GM12878 (cell line): ENCODE measurements around the gene DERL2. TPM values are rescaled to one million over a fixed set of nuclear protein-coding genes. Genes with fewer than 3 reads are reported as not detected.
A peak's percentile ranks its signal among the peaks of the same experiment; 100 is the strongest.

Source experiments
- ATAC-seq: fragments of 200-7000 bp; cut with Tn5 transposase; 3 replicates; pipeline ENCODE4 v1.9.1; 2020; ENCODE audit warnings: mild to moderate bottlenecking, moderate library complexity
- BruUV-seq: library from RNA; stranded (reverse); fragments of 400-500 nt; replicated peaks from 2 replicates; lab custom pipeline; 2021; lab: Mats Ljungman, UMichigan
- CTCF ChIA-PET: fragments of 300-600 bp; sonication (Branson Sonifier 250); formaldehyde crosslinking; extraction: SDS; loops from one replicate; lab custom pipeline; 2021; ENCODE audit warnings: inconsistent platforms; lab: Yijun Ruan, JAX
- POLR2A ChIA-PET: fragments of 350-600 bp; formaldehyde crosslinking; extraction: SDS; loops from one replicate; lab custom pipeline; 2021; ENCODE audit warnings: inconsistent platforms; lab: Charles Lee
- RAD21 ChIA-PET: fragments of 300-600 bp; sonication (Branson Sonifier 250); formaldehyde crosslinking; loops from one replicate; lab custom pipeline; 2023; ENCODE audit warnings: antibody characterized with exemption; ENCODE audit not compliant: unreplicated experiment; lab: Charles Lee
- SMC1A ChIA-PET: fragments of 300-600 bp; sonication (Branson Sonifier 250); formaldehyde crosslinking; loops from one replicate; lab custom pipeline; 2023; ENCODE audit not compliant: unreplicated experiment, uncharacterized antibody; lab: Charles Lee
- DNase-seq: peaks from one replicate; pipeline ENCODE4 v3.0.0-alpha.2; 2011; ENCODE audit warnings: low read depth, low spot score
- FAIRE-seq: peaks from 3 replicates; lab custom pipeline; 2011; peaks lifted over from hg19 to GRCh38; lab: Jason Lieb, UNC
- H2AFZ ChIP-seq: 2 replicates; pipeline ENCODE4 v1.6.0; 2011; ENCODE audit warnings: low read depth, low read length, control low read depth; ENCODE audit not compliant: control insufficient read depth
- H3K27ac ChIP-seq: 2 replicates; pipeline ENCODE4 v1.5.1; 2011; ENCODE audit warnings: control low read depth; ENCODE audit not compliant: control insufficient read depth, insufficient read depth
- H3K27me3 ChIP-seq, 2 experiments: replicated peaks in 1 of 2; 2 replicates each; pipeline versions ENCODE4 v1.6.0 to v1.6.1; 2011; ENCODE audit warnings: low read length in 1 of 2; ENCODE audit not compliant: control insufficient read depth in 2 of 2, insufficient read depth in 2 of 2
- H3K36me3 ChIP-seq, 2 experiments: 2 replicates each; pipeline ENCODE4 v1.5.1; 2011; ENCODE audit warnings: low read length in 1 of 2; ENCODE audit not compliant: control insufficient read depth in 2 of 2, insufficient read depth in 2 of 2
- H3K4me1 ChIP-seq: 2 replicates; pipeline ENCODE4 v1.6.1; 2011; ENCODE audit warnings: mild to moderate bottlenecking, low read length, moderate library complexity, mixed read lengths; ENCODE audit not compliant: control insufficient read depth, insufficient read depth
- H3K4me2 ChIP-seq: 2 replicates; pipeline ENCODE4 v1.6.0; 2011; ENCODE audit warnings: control low read depth; ENCODE audit not compliant: control insufficient read depth, insufficient read depth
- H3K4me3 ChIP-seq: fragments of 200-600 bp; sonication (generic); 2 replicates; pipeline ENCODE4 v1.5.1; 2016
- H3K79me2 ChIP-seq: 2 replicates; pipeline ENCODE4 v1.6.0; 2011; ENCODE audit warnings: low read length; ENCODE audit not compliant: control insufficient read depth, insufficient read depth
- H3K9ac ChIP-seq: 2 replicates; pipeline ENCODE4 v1.8.0; 2011; ENCODE audit warnings: low read length, control low read depth, mixed read lengths; ENCODE audit not compliant: control insufficient read depth, insufficient read depth
- H3K9me3 ChIP-seq: replicated peaks from 3 replicates; pipeline ENCODE4 v1.5.1; 2011; ENCODE audit warnings: mild to moderate bottlenecking, low read length; ENCODE audit not compliant: control insufficient read depth, insufficient read depth
- H4K20me1 ChIP-seq: 2 replicates; pipeline ENCODE4 v1.6.0; 2011; ENCODE audit not compliant: control insufficient read depth, insufficient read depth
- EED ChIP-seq: sonication (generic); IDR thresholded peaks from 2 replicates; pipeline ENCODE4 v1.6.1; 2016; ENCODE audit warnings: antibody characterized with exemption, low read depth
- FOS ChIP-seq: IDR thresholded peaks from 3 replicates; pipeline ENCODE4 v1.6.1; 2011; ENCODE audit warnings: borderline replicate concordance; ENCODE audit not compliant: insufficient read length; ENCODE audit errors: extremely low read depth
- LARP7 ChIP-seq: fragments of 450-650 bp; IDR thresholded peaks from 2 replicates; pipeline ENCODE4 v1.6.1; 2017; ENCODE audit warnings: mild to moderate bottlenecking
- MEF2A ChIP-seq: IDR thresholded peaks from 2 replicates; pipeline ENCODE4 v1.6.1; 2011; ENCODE audit warnings: low read depth, mild to moderate bottlenecking, low read length, moderate library complexity; ENCODE audit not compliant: insufficient read depth
- NFYA ChIP-seq: IDR thresholded peaks from 2 replicates; pipeline ENCODE4 v1.6.1; 2011; ENCODE audit warnings: low read depth, mild to moderate bottlenecking, low read length, improper control_type of control experiment, borderline replicate concordance
- NR2C1 ChIP-seq: fragments of 450-650 bp; IDR thresholded peaks from 2 replicates; pipeline ENCODE4 v1.6.1; 2017; ENCODE audit warnings: antibody characterized with exemption, mild to moderate bottlenecking, moderate library complexity
- NR2C2 ChIP-seq: IDR thresholded peaks from 2 replicates; pipeline ENCODE4 v1.6.1; 2011; ENCODE audit warnings: borderline replicate concordance, low read depth; ENCODE audit not compliant: control insufficient read depth, insufficient read length
- POU2F2 ChIP-seq: IDR thresholded peaks from 3 replicates; pipeline ENCODE4 v1.6.1; 2011; ENCODE audit warnings: low read depth, mild to moderate bottlenecking, low read length, borderline replicate concordance
- RAD21 ChIP-seq: IDR thresholded peaks from 2 replicates; pipeline ENCODE4 v1.6.1; 2011; ENCODE audit warnings: mild to moderate bottlenecking, low read depth, low read length, moderate library complexity; ENCODE audit not compliant: insufficient read depth
- SRF ChIP-seq, 2 experiments: IDR thresholded peaks; 2 replicates each; pipeline ENCODE4 v1.6.1; 2011; ENCODE audit warnings: low read depth in 2 of 2, low read length in 2 of 2, mild to moderate bottlenecking in 1 of 2, moderate library complexity in 1 of 2
- STAT1 ChIP-seq: fragments of 450-650 bp; conservative IDR thresholded peaks from 2 replicates; pipeline ENCODE4 v1.6.1; 2014; ENCODE audit warnings: antibody characterized with exemption, mild to moderate bottlenecking
- TBL1XR1 ChIP-seq: IDR thresholded peaks from 2 replicates; pipeline ENCODE4 v1.6.1; 2012; ENCODE audit warnings: low read depth, low read length, improper control_type of control experiment
- ZNF622 ChIP-seq: fragments of 450-650 bp; IDR thresholded peaks from 2 replicates; pipeline ENCODE4 v1.6.1; 2017; ENCODE audit warnings: mild to moderate bottlenecking, inconsistent platforms
- WGBS: methylation state at CpG from one replicate; pipeline ENCODE4 v1.1.6; 2016; ENCODE audit warnings: low lambda C conversion rate; ENCODE audit not compliant: insufficient replicate concordance, insufficient coverage; ENCODE audit errors: missing lambda C conversion rate; 5-methylcytosine and 5-hydroxymethylcytosine counted together
- in situ Hi-C: fragments of 300-500 bp; cut with MboI; formaldehyde crosslinking; loops from 9 replicates; pipeline ENCODE4 v1.14.3; 2018; ENCODE audit warnings: mixed read lengths
- intact Hi-C: fragments of 100-400 bp; cut with micrococcal nuclease; formaldehyde crosslinking; loops from one replicate; pipeline ENCODE4 v1.14.2; 2022; ENCODE audit not compliant: unreplicated experiment
- polyA plus RNA-seq, 11 experiments: library from polyadenylated mRNA; depleted of rRNA in 4 of 11; unstranded in 6 of 11; stranded (reverse) in 5 of 11; fragments of >200 nt; fragmentation: Nextera tagmentation in 4 of 11; fragmentation: Illumina TruSeq in 1 of 11; extraction: Ambion mirVana in 4 of 11; extraction: Trizol in 1 of 11; gene quantifications; 1 replicate in 1 of 11; 2 replicates in 10 of 11; pipeline versions ENCODE4 v1.2.1 to v1.2.3, GENCODE V29; 2011 to 2016; ENCODE audit warnings: inconsistent platforms in 2 of 11, missing spikeins in 2 of 11, low read depth in 1 of 11
- total RNA-seq, 4 experiments: library from RNA; depleted of rRNA in 3 of 4; stranded (reverse); fragments of >200 nt in 3 of 4; fragmentation: Illumina TruSeq in 1 of 4; extraction: Trizol in 1 of 4; gene quantifications; 2 replicates each; pipeline versions ENCODE4 v1.2.1 to v1.2.3, GENCODE V29; 2013 to 2021
- TF ChIP-seq, protein P1 (sequence below): IDR thresholded peaks from 2 replicates; pipeline ENCODE4 v1.6.1; 2011; ENCODE audit warnings: borderline replicate concordance, low read depth, mild to moderate bottlenecking, moderate library complexity, mixed read lengths, low read length; ENCODE audit not compliant: insufficient read depth; ENCODE audit errors: extremely low read length

The DERL2 gene
- total and polyA plus RNA-seq, 10 of the 15 experiments (the other 5 are each of a cell fraction or from before 2014, with no cell fraction given), result 40.5 to 236 (median 69.3) TPM

DNA sequence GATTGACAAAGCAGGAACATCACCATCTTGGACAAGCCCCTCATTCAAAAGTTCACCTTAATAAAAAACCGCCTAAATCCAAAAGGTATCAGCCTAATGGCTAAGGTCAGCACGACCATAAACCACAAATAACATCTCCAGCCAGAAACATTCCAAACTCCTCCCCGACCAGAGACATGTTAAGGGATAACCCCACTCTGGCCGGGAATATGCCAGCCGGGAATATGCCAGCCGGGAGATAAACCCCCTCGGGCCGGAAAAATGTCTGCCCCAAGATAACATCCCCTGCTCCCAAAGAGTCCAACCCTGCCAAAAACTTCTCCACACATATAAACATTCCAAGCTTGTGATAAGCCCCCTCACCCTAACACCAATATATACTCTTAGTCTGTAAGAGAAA, 18.6 kb downstream of the DERL2 start (continued):
- TF ChIP-seq, protein P1, sequence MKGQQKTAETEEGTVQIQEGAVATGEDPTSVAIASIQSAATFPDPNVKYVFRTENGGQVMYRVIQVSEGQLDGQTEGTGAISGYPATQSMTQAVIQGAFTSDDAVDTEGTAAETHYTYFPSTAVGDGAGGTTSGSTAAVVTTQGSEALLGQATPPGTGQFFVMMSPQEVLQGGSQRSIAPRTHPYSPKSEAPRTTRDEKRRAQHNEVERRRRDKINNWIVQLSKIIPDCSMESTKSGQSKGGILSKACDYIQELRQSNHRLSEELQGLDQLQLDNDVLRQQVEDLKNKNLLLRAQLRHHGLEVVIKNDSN, result no peak
- TF ChIP-seq ZNF622 (no peak), POU2F2 (no peak), NFYA (no peak), SRF (IDR thresholded peaks at IDR 0.05; ENCODE audit: low read depth in 2 of 2, low read length in 2 of 2) (no peak), LARP7 (no peak)

DNA sequence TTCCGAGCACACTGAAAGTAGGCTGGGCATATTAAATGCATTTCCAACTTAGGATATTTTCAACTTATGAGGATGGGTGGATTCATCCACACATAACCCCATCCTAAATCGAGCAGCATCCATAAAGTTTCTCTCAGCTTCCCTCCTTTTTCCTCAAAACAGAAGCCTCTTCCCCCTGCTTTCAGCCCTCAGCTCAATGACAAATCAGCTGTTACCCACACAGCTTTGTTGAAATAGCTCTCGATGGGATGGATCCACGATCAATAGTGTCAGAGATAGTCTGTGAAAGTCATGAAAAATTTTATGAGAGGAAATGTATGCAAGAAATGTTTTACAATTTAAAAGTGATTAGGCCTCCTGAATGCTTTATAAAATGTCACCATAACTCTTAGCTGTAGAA, 19.7 kb downstream of the DERL2 start:
- H3K27ac ChIP-seq, result no peak overlapping the region
- peaks cover 1 to 6% of the 10 kb centered on the region in 2 experiments; a peak in 3 of 4 replicates for H3K36me3 ChIP-seq
- H3K4me2 ChIP-seq, result peak overlapping the region; percentile 79
- H3K4me1 ChIP-seq, result no peaks in the 10 kb centered on the region
- SMC1A ChIA-PET, result interaction anchor here (0.5 to 1.0 kb wide), 3 partner anchors 20 to 553 kb away, joined by 3 to 4 read pairs (median 4); partner anchors contain the start of genes DERL2 and MIS12
- peaks cover 60% of the 10 kb centered on the region for H3K79me2 ChIP-seq
- no TSS peak for BruUV-seq
- H2AFZ ChIP-seq, result no peak overlapping the region
- peak overlapping the region; percentile 87 for H3K4me3 ChIP-seq
- TF ChIP-seq NR2C1 (no peak), FOS (no peak), TBL1XR1 (no peak), MEF2A (no peak), RAD21 (no peak), EED (no peak), NR2C2 (no peak), STAT1 (no peak)
- no peak for FAIRE-seq
- no peaks in the 10 kb centered on the region for H3K9me3 ChIP-seq
- RAD21 ChIA-PET, result no interaction called here
- H3K27me3 ChIP-seq, result no peaks in the 10 kb centered on the region
- no peak for DNase-seq
- WGBS, result 98% methylated on average over 4 of the region's 4 CpGs
- ATAC-seq, result no peak
- POLR2A ChIA-PET, result interaction anchor here (2.3 kb wide), 1 partner anchor 27 kb away, joined by 7 read pairs; the partner anchor contains the start of gene C1QBP
- in situ Hi-C loops, result no loop called here
- CTCF ChIA-PET, result interaction anchor here (0.9 to 1.6 kb wide), 3 partner anchors 19 to 27 kb away, joined by 3 to 9 read pairs (median 3); partner anchors contain the start of genes C1QBP and DERL2
- intact Hi-C loops, result no loop called here
- no peak overlapping the region for H3K9ac ChIP-seq
- H4K20me1 ChIP-seq, result no peaks in the 10 kb centered on the region
